GM13976 (cell line): ENCODE results near the gene DCLK1.

Experiments
- DNase-seq: peaks from one replicate; pipeline ENCODE4 v3.0.0; 2012; ENCODE audit warnings: low spot score
- CTCF ChIP-seq: IDR thresholded peaks from 2 replicates; pipeline ENCODE4 v1.5.1; 2012; ENCODE audit warnings: borderline replicate concordance, mild to moderate bottlenecking; ENCODE audit not compliant: insufficient read depth; ENCODE audit errors: extremely low read depth, missing control alignments, control extremely low read depth
- in situ Hi-C: fragments of 300-500 bp; cut with MboI; formaldehyde crosslinking; loops from one replicate; pipeline ENCODE4 v1.12.0; 2022; ENCODE audit warnings: low sequenced_read_pairs, mixed read lengths, inconsistent platforms; ENCODE audit not compliant: unreplicated experiment

Gene DCLK1

GRCh38 chr13:35892837-35893814 lies 238.1 kb downstream of the DCLK1 start:
- in situ Hi-C loops, result no loop called here
- TF ChIP-seq CTCF, result no peak
- no peak for DNase-seq

- TF ChIP-seq CTCF, result no peak
- in situ Hi-C loops, result no loop called here
- DNase-seq, result no peak
These were observed 239.4 kb downstream of the DCLK1 start for GRCh38 chr13:35891507-35892441.

GRCh38 chr13:35889560-35889959 lies 241.6 kb downstream of the DCLK1 start:
- DNase-seq, result no peak
- in situ Hi-C loops, result no loop called here
- no peak for TF ChIP-seq CTCF

GRCh38 chr13:35888981-35889380 lies 242.2 kb downstream of the DCLK1 start:
- DNase-seq, result no peak
- in situ Hi-C loops, result no loop called here
- TF ChIP-seq CTCF, result no peak

GRCh38 chr13:35888457-35888883 lies 242.7 kb downstream of the DCLK1 start:
- no peak for DNase-seq
- TF ChIP-seq CTCF, result no peak
- in situ Hi-C loops, result no loop called here

GRCh38 chr13:35887115-35887666 lies 244.0 kb downstream of the DCLK1 start:
- no peak for TF ChIP-seq CTCF
- DNase-seq, result no peak
- in situ Hi-C loops, result no loop called here
